ENCODE data around the gene CRTAC1.

CRTAC1 gene

DNA sequence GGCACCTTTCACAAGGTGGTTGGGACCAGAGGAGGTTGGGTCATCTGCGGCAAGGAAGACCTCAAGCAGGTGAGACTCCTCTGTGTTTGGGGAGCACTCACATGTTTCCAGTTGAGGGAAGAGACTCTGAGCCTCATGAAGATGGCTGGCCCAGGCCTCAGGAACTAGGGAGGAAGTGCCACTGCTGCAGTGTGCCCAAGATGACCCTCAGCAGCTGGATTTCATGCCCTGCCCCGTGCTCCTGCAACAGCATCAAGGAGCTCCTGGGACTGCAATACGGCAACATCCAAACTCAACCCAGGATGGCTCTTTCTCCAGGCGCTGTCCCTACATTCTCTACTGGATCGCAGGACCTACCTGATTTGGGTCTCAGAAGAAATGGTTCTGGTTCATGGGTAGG lies 106.9 kb downstream of the CRTAC1 start:
- no peak for DNase-seq (ENCODE audit: low spot score)

DNA sequence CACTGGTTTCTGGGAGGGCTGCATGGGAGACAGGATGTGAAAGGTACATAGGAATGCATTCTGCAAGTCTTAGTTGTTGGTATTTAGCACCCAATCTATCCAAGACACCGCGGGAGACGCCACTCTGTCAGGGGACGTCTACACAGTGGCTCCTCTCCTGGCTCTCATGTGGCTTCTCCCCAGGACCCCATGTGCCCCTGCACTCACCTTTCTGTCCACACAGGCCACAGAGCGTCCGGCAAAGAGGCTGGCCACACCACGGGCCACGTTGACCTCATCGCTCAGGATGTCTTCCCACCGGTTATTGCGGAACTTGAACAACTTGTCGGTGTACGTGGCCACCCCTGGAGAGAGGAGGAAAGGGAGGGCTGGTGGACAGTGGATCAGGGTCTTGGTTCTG lies 107.4 kb downstream of the CRTAC1 start:
- no peak for DNase-seq (ENCODE audit: low spot score)

DNA sequence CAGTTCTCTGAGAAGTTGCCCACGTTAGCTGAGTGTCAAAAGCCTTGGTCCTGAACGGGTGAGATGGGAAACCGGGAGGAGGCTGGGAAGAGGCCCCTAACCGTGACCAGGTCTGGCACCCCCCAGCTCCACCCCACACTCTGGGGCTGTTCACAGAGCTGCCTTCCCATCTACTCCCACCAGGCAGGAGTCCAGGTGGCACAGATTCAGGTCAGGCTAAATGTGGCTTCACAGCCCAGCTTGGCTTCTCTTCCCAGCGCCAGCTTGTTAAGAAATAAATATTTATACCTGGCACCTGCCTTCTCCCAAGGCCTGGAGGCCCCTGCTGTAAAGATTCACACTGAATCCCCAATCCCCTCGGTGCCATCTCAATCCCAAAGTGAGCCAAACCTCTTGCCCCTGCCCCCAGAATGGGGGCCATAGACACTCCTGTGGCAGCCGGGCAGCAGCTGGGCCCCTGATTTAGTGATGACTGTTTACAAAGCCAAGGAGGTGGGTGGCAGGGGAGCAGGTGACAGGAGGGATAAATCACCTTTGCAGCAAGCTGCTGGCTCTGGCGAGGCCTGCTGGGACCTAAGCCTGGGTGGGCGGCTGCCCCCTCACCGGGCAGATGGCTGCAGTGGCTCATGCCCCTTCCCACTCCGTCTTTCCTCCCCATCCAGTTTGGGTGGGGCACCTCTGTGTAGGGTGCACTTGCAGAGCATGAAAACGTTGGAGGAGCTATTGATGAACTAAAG lies 108.2 kb downstream of the CRTAC1 start:
- no peak for DNase-seq (ENCODE audit: low spot score)

DNA sequence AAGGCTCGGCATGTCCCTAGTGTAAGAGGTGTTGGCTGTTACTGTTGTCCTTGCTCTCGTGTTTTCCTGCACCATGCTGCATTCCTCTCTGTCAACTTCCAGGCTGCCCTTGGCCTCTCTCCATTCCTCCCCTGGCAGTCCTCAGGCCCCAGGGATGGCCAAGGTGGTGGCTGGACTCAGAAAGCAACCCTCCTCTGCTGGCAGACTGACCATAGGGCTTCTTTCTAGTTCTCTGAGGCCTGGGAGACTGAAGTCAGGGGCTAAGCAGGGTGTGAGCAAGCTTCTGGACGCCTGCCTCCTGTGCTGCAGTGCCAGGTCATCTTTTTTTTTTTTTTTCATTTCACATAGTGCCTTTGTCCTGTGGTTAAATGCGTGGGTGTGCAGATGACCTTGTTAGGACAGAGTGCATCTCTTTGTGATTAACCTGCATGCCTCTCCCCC lies 108.8 kb downstream of the CRTAC1 start:
- no peak for DNase-seq (ENCODE audit: low spot score)

DNA sequence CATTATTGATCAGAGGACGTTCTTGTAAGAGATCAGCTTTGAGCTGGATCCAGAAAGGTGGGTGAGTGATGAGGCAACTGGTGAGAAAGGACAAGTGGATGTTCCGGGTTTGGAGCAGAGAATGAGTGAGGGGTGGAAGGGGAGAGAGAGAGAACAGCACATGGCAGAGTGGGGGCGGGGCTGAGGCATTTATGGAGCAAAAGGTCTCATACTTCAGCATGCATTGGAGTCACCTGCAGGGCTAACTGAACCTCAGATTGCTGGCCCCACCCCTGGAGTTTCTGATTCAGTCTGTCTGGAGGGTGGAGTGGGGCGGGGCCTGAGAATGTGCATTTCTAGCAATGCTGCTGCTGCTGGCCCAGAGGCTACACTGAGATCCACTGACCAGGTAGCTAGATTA lies 109.6 kb downstream of the CRTAC1 start:
- DNase-seq (ENCODE audit: low spot score): no peak

DNA sequence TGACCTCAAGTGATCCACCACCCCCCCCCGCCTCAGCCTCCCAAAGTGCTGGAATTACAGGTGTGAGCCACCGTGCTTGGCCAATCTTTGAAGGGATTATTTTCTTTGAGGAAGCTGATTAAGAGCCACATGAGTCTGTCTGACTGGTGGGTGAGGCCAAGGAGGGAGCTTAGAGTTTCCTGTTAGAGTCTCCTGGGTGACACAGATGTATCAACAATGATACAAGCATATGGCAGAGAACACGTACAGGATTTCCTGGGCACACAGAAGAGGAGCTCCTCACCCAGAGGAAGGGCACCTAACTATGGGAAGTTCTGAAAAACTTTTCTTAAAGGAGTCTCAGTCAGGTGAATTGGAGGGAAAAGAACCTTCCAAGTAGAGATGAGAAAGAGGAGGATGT lies 111.4 kb downstream of the CRTAC1 start:
- no peak for DNase-seq (ENCODE audit: low spot score)

DNA sequence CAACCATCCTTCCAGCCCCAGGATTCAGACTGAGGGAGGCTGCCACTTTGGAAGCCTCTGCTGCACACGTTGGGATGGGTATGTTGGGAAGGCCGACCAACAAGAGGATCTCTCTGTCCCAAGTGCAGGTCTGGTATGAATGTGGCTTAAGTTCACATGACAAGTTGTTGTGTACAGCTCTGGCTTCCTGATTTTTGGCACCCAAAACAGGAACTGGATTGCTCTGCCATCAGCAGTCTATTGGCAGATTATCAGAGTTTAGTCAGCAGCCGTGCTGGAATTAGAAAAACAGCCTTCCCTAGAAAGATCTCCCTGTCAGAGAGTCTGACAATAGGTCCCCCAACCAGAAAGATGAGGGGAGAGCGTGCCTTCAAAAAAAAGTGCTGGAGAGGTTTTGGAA lies 113.8 kb downstream of the CRTAC1 start:
- peak; percentile 85 for DNase-seq (ENCODE audit: low spot score)

DNA sequence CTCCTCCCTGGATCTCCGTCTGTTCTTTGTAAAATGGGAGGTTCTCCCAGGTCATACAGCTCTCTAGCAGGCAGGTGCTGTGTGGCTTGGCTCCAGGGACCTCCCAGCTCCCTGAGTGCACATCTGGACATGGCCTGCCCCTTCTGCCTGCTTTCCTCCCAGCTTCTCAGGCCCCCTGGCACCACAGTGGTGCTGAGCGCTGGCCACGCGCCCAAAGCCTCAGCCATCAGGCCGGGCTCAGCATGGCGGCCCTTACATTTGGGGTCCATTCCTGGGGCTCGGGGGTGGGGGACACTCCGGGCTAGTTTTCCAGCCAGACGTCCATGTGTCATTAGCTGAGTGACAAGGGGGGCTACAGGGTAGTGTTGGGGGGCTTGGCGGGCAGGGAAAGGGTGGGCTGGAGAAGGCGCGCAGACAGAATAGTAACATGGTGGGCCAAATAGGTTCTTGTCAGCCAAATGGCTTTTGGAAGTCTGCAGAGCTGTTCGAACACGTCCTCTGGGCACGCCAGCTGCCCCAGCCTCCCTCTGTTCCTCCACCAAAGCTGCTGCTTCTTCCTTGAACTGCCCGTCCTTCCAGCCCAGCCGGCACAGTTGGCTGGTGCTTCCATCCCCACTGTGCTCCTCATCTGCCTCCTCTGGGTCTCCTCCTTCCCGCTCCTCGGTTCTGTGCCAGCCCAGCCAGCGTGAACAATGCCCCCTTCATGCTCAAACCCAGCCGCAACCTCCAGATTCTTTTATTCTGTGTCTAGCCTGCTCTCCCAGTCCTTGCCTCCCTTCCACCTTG lies 114.9 kb downstream of the CRTAC1 start:
- DNase-seq (ENCODE audit: low spot score): peak; percentile 93

DNA sequence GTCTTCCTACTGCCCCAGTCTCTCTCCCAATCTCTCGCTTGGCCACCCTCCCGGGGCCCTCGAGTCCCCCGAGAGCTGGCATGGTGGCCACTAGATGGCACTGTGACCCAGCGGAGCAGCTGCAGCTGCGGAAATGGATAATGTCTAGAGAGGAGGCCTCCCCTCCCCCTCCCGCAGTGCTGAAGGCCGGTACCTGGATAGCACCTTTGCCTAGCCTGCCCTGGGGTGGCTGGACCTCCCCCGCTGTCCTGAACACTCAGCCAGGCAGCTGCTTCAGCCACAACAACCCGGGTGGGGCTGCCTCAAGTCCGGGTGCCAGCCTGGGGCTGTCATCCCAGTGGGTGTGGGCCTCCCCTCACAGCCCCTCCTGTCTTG lies 115.6 kb downstream of the CRTAC1 start:
- DNase-seq (ENCODE audit: low spot score): peak; percentile 80

DNA sequence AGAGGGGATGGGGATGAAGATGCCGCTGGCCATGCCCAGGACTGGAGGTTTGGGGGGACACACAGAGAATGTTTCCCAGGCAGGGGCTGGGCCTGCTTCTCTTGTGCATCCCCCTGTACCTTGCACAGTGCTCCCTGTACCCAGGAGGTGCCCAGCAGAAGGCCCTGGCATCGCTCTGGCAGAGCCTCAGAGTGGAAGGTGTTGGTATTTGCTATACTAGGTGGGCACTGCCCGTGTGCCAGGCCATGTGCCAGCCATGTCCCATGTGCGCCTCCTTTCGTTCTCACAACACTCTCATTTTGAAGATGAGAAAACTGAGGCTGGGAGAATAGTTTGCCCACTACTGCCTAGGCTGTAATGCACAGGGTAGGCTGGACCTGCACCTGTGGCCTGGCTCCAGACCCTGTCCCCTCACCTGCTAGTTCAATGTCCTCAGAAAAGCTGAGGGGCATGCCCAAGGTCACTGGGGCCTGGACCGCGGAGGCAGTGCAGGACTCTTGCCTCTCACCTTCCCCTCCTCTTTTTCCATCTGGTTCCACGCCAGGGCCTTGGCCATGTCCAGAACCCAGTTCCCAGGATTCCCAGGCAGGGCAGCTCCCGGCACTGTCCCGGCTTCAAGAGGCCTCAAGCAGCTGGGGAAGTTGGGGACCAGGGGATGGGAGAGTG lies 116.1 kb downstream of the CRTAC1 start:
- DNase-seq (ENCODE audit: low spot score): no peak

DNA sequence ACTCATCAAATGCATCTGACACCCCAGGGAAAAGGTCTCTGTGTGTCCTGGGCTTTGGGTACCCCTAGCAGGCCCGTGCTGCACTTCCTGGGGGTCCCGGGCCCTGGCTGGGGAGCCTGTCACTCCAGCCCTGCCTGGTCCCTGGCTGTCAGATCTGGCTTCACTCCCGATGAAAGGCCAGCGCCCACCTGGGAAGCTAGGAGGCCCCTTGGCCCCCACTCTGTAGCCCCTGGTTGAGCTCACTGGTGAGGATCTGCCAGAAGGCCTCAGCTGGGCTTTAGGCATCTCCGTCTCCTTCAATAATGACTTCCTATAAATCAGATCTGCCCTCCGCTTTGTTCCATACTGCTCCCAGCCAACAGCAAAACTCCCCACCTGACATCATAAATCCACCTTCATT lies 116.8 kb downstream of the CRTAC1 start:
- no peak for DNase-seq (ENCODE audit: low spot score)

DNA sequence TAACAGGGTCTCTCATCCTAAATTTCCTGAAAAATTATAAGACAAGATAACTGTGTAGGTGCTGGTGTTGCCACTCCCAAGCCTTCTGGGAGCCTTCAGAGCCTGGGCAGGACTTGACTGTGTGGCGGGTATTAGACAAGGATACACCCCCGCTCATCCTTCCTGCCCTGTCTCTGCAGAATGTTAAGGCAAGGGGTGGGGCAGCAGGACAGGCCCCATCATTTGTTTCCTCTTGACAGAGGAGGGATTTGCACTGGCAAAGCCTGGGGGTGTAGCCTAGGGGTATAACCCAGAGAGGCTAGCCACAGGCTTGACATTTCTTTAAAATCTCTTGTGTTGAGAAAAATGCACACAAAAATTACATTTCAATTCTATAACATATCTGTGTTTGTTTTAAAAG lies 117.2 kb downstream of the CRTAC1 start:
- no peak for DNase-seq (ENCODE audit: low spot score)

DNA sequence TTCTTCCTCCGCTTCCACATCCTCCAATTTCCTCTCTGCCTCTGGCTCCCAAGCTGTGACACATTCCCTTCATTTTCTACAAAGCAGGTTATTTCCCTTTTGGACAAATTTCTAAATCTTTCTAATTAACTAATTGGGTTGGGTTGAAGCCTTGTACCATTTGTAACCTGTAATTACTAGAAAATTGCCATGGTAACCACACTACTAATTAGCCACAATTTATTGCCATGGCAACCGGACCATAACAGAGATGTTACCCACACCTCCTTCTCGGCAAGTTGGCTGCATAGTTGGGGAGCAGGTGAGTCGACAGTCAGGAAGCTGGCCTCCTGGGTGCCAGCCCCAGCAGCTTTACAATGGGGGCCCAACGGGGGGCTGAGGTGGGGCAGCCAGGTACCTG lies 119.2 kb downstream of the CRTAC1 start:
- DNase-seq (ENCODE audit: low spot score): no peak

DNA sequence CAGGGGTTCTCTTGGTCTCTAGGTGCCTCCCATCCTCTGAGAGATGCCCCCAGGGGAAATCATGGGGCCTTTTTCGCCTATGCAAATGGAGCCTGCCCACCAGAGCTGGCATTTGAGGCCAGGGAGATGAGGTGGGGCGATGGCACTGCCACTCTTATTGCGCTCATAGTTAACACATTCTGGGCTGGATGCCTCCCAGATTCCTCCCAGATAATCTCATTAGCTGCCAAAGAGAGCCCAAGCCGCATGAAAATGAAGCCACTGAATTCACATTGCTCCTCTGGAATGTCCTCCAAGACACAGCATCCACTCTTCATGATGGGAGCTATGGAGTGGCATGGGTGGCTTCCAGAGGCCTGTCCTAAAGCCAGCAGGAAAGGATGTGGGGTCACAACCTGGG lies 119.8 kb downstream of the CRTAC1 start:
- DNase-seq (ENCODE audit: low spot score): no peak

DNA sequence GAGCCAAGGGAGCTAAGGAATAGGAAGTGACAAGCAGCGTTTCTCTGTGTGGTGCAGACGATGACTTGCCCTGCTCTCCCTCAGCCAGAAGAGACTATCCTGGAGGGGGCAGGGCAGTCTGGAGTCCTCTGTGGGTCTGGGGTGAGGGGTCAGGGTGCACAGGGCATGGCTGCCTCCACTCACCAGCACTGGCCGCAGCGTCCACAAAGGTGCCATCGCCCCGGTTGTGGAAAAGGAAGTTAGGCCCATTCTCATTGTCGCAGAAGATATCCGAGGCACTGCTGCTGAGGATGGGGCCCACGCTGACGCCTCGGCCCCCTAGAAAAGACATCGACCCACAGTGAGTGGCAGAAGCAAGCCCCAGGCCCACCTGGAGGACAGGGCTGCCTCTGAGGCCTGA lies 122.6 kb downstream of the CRTAC1 start:
- no peak for DNase-seq (ENCODE audit: low spot score)

DNA sequence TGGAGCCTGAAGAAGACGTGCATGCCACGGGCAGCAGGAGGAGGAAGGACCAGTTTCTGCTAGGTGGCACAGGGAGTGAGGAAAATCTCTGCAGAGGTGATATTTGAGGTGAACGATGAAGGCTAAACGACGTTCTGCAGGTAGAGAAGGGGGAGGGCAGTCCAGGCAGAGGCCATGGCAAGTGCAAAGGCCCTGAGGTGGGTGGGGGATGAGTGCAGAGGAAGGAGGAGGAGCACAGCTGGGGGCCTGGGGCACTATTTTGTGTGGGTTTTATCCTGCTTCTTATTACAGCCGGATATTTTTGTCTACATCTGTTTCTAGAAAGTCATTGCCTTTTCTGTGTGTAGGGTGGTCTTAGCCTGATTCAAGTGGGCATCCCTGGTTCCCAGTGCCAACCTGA lies 123.2 kb downstream of the CRTAC1 start:
- no peak for DNase-seq (ENCODE audit: low spot score)

DNA sequence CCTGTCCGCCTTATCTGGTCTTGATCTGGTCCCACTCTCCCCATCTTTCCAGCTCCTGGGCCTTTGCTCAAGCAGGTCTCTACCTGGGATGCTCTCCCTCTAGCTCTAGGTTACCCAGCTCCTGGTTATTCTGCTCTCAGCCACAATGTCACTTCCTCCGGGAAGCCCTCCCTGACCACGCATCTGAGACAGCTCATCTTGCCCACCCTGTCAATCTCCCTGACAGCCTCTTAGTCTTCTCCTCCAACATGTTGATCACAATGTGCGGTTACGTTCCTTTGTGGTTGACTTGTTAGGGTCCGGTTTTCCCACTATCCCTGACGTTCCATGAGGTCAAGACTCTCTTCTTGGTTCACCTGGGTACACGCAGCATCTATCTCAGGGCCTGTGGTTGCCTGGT lies 125.1 kb downstream of the CRTAC1 start:
- DNase-seq (ENCODE audit: low spot score): no peak

DNA sequence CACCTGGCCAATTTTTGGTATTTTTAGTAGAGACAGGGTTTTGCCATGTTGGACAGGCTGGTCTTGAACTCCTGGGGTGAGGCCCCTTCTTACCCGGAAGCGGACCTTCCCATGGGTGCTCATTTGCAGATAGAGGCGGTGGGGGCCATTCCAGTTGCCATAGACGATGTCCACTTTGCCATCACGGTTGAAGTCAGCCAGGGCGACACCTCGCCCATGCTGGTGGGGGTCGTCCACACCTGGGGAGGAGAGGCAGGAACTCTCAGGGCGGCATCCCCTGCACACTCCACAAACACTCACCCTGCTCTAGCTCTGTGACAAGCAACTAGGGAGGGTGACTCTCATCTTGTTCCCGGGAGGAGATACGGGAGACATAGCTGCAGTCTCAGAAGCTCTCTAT lies 125.8 kb downstream of the CRTAC1 start:
- no peak for DNase-seq (ENCODE audit: low spot score)

DNA sequence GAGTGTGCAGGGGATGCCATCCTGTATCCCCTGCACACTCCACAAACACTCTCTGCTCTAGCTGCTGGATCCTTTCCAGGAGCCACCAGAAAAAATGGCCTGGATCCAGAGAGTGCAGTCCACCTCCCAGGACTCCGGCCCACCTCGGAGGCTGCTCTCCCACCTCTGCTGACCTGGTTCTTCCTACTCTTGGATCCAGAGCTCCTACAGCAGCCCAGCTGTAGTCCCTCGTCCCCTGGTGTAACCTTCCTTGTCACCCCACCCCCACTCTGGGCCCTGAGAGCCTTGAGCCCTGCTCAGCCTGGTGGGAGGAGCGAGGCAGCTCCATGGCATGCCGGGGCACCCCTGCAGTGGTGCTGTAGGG lies 126.4 kb downstream of the CRTAC1 start:
- DNase-seq (ENCODE audit: low spot score): no peak

DNA sequence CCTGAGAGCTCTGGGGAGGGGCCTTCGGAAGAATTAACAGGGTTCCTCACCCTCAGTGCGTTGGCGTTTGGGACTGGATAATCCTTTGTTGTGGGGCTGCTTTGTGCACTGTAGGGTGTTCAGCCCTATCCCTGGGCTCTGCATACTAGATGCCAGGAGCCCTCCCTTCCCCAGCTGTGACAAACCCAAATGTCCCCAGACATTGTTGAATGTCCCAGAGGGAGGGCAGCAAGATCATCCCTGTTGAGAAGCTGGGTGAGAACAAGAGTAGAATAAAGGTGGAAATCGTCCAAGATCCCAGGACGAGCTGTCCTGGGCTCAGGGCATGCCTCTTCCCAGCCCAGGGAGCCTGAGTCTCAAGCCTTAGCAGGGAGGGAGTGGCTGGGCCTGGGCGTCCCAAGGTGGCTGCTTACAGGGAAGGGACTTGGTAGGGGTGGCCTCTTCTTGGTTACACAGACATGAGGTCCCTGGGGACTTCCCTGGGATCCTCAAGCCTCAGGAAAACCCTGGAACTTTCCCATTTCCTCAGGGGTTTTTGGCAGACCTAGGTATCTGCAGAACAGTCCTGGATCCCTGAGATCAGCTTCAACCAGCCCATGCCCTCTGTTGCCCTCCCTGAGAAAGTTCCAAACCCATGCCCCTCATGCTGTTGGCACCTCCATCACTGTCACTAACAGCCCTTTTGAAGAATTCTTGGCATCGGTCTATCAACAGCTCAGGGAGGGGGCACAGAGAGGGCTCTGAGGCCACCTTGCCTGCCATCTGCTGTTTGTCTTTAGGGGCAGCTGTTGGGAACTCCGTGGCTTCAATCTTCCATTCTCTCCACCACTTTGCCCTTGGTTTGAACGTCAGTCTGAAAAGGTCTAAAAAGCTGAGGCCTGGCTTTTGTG lies 127.0 kb downstream of the CRTAC1 start:
- DNase-seq (ENCODE audit: low spot score): no peak

DNA sequence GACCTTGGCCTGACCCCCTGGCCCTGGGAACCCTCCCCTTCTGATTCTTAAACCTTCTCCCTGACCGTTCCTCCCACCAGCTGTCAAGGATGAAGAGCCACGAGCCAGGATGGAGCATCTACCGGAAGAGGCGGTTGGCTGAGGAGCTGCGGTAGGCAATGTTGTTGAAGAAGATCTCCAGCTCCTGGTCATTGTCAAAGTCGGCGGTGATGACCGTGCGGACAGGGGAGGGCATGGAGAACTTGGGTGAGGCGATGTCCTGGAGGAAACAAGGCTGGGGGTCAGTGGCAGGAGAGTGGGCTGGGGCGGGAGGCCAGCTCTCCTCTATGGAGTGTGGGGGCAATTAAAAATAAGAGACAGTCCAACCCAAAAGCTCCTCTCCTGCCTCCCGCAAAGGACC lies 129.0 kb downstream of the CRTAC1 start:
- DNase-seq (ENCODE audit: low spot score): no peak

DNA sequence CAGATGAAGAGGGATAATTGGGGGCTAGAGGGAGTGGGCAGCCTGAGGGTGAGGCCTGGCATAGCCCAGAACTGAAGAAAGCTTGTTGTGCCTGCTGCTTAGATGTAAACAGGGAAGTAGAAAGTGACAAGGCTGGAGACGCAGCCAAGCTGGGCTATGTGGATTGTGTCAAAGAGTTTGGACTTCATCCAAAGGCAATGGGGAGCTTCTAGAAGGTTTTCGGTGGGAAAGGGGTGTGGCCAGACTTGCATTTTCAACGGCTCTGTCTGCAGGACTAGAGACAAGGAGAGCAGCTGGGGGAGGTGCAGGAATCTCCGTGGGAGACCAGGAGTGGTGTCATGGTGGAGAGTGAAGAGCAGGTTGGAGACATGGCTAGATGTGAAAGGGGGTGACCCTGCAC lies 132.0 kb downstream of the CRTAC1 start:
- no peak for DNase-seq (ENCODE audit: low spot score)

Measured in globus pallidus (tissue), 1 donor.